CD4-positive, alpha-beta T cell (primary cell): Measurements from ENCODE around the gene HLCS. TPM values are rescaled to one million over a fixed set of nuclear protein-coding genes. Genes with fewer than 3 reads are reported as not detected.

Source experiments
- ATAC-seq: fragments of 200-7000 bp; cut with Tn5 transposase; one replicate; pipeline ENCODE4 v1.10.0; 2022; ENCODE audit warnings: mild to moderate bottlenecking; ENCODE audit not compliant: poor library complexity
- CTCF ChIA-PET: fragments of 350-600 bp; sonication (Branson Sonifier 250); formaldehyde crosslinking; loops from one replicate; lab custom pipeline; 2021; ENCODE audit warnings: antibody characterized with exemption, inconsistent platforms; lab: Charles Lee
- POLR2A ChIA-PET: fragments of 350-600 bp; sonication (Branson Sonifier 250); formaldehyde crosslinking; loops from one replicate; lab custom pipeline; 2021; ENCODE audit warnings: antibody characterized with exemption, inconsistent platforms; lab: Charles Lee
- DNase-seq, 14 experiments: peaks; one replicate each; pipeline ENCODE4 v3.0.0-alpha.2; 2013 to 2020; ENCODE audit warnings: mixed read lengths in 2 of 14
- H3K27ac ChIP-seq, 2 donors: one replicate each; pipeline versions ENCODE4 v1.5.1 to v1.7.0; 2013; ENCODE audit warnings: low read length in 2 of 2, low read depth in 1 of 2, mild to moderate bottlenecking in 1 of 2
- H3K27me3 ChIP-seq, 2 experiments: 1 replicate in 1 of 2; 2 replicates in 1 of 2; pipeline versions ENCODE4 v1.6.1 to v1.7.0; 2013; ENCODE audit warnings: low read length in 2 of 2, control low read depth in 1 of 2, mild to moderate bottlenecking in 1 of 2, moderate library complexity in 1 of 2; ENCODE audit not compliant: insufficient read depth in 2 of 2, control insufficient read depth in 1 of 2
- H3K36me3 ChIP-seq: one replicate; pipeline ENCODE4 v1.6.1; 2013; ENCODE audit warnings: low read length, control low read depth; ENCODE audit not compliant: insufficient read depth
- H3K4me1 ChIP-seq: one replicate; pipeline ENCODE4 v1.6.1; 2013; ENCODE audit warnings: low read length, control low read depth; ENCODE audit not compliant: insufficient read depth
- H3K4me3 ChIP-seq: one replicate; pipeline ENCODE4 v1.5.1; 2013; ENCODE audit warnings: mild to moderate bottlenecking, low read length, moderate library complexity
- H3K9me3 ChIP-seq, 2 experiments: 1 replicate in 1 of 2; 2 replicates in 1 of 2; pipeline versions ENCODE4 v1.6.1 to v1.7.0; 2013; ENCODE audit warnings: low read length in 2 of 2, mild to moderate bottlenecking in 2 of 2, control low read depth in 1 of 2, moderate library complexity in 1 of 2; ENCODE audit not compliant: control insufficient read depth in 1 of 2, insufficient read depth in 1 of 2
- H3K27ac Mint-ChIP-seq: one replicate; pipeline ENCODE4 v1.8.0; 2020; ENCODE audit warnings: mixed read lengths
- H3K27me3 Mint-ChIP-seq: one replicate; pipeline ENCODE4 v1.8.0; 2021; ENCODE audit warnings: mixed read lengths
- H3K36me3 Mint-ChIP-seq: one replicate; pipeline ENCODE4 v1.8.0; 2021; ENCODE audit warnings: low read depth, mixed read lengths
- H3K4me1 Mint-ChIP-seq: one replicate; pipeline ENCODE4 v1.8.0; 2021; ENCODE audit warnings: low read depth, mixed read lengths
- H3K4me3 Mint-ChIP-seq: one replicate; pipeline ENCODE4 v1.8.0; 2020; ENCODE audit warnings: mild to moderate bottlenecking, mixed read lengths
- H3K9me3 Mint-ChIP-seq: one replicate; pipeline ENCODE4 v1.8.0; 2020; ENCODE audit warnings: mixed read lengths
- intact Hi-C, 2 experiments: fragments of 100-400 bp; cut with DNase I in 1 of 2; cut with micrococcal nuclease in 1 of 2; formaldehyde crosslinking; loops; one replicate each; pipeline versions ENCODE4 v1.15.1 to v1.9.0; 2023 to 2025; cut with DNase I, micrococcal nuclease
- total RNA-seq, 174 experiments: library from RNA in 2 of 174; stranded (reverse) in 2 of 174; gene quantifications; one replicate each; pipeline ENCODE4 v1.2.3 and lab custom pipeline; 2021 to 2026
- TF ChIP-seq, protein P1 (sequence below): fragments of 200-600 bp; IDR thresholded peaks from one replicate; pipeline ENCODE4 v1.8.0; 2022; ENCODE audit warnings: antibody characterized with exemption, mild to moderate bottlenecking

The HLCS gene
- total RNA-seq, 2 experiments from 2014 or later, result 8.1 to 10.0 TPM

DNA sequence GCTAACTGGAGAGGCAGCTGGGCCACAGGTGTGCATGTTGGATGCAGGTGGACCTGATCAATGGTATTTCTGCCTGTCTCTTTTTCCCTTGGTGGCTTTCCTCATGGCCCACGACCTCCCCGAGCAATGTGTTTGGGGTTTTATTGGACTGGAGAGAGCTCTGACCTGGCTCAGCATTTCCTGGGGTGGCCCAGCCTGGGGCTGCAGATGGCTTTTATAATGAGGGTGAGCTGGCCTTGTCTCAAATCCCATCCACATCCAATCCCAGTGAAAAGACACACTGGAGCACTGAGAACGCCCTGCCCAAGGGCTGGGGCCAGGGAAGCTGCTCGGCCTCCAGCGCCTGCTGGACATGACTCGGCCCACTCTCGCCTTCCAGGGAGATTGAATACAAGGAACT lies 223.5 kb downstream of the HLCS start:
- peaks cover 5% of the 10 kb centered on the region for H3K4me1 ChIP-seq
- POLR2A ChIA-PET, result no interaction called here
- no peak overlapping the region for H3K4me3 ChIP-seq
- intact Hi-C loops, result no loop called here
- ATAC-seq, result no peak
- Mint-ChIP-seq H3K9me3 (no peaks in the 10 kb centered on the region), H3K4me3 (no peak overlapping the region), H3K4me1 (peaks cover 9% of the 10 kb centered on the region), H3K27ac (no peak overlapping the region), H3K36me3 (no peaks in the 10 kb centered on the region), H3K27me3 (peaks cover 56% of the 10 kb centered on the region)
- peaks cover 0 to 9% of the 10 kb centered on the region in 2 experiments for H3K9me3 ChIP-seq
- H3K27ac ChIP-seq, result no peak overlapping the region
- H3K36me3 ChIP-seq, result no peaks in the 10 kb centered on the region
- TF ChIP-seq, protein P1, sequence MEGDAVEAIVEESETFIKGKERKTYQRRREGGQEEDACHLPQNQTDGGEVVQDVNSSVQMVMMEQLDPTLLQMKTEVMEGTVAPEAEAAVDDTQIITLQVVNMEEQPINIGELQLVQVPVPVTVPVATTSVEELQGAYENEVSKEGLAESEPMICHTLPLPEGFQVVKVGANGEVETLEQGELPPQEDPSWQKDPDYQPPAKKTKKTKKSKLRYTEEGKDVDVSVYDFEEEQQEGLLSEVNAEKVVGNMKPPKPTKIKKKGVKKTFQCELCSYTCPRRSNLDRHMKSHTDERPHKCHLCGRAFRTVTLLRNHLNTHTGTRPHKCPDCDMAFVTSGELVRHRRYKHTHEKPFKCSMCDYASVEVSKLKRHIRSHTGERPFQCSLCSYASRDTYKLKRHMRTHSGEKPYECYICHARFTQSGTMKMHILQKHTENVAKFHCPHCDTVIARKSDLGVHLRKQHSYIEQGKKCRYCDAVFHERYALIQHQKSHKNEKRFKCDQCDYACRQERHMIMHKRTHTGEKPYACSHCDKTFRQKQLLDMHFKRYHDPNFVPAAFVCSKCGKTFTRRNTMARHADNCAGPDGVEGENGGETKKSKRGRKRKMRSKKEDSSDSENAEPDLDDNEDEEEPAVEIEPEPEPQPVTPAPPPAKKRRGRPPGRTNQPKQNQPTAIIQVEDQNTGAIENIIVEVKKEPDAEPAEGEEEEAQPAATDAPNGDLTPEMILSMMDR, result no peak
- peaks cover 27 to 29% of the 10 kb centered on the region in 2 experiments for H3K27me3 ChIP-seq
- no peak for DNase-seq
- CTCF ChIA-PET, result no interaction called here

DNA sequence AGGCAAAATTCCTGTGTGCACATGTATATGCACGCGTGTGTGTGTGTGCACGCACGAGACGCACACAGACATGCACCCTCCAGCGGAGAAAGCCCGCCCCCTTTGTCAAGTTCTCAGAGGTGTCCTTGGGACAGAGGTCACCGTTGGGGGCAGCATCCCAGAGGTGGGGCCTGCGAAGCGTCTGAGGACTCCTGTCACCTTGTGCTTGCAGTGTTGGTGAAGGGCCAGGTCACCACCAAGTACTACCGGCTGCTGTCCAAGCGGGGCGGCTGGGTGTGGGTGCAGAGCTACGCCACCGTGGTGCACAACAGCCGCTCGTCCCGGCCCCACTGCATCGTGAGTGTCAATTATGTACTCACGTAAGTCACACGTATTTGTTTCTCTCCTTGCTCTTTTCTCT lies 225.0 kb downstream of the HLCS start:
- no peaks in the 10 kb centered on the region for H3K36me3 Mint-ChIP-seq
- ATAC-seq, result no peak
- CTCF ChIA-PET, result no interaction called here

DNA sequence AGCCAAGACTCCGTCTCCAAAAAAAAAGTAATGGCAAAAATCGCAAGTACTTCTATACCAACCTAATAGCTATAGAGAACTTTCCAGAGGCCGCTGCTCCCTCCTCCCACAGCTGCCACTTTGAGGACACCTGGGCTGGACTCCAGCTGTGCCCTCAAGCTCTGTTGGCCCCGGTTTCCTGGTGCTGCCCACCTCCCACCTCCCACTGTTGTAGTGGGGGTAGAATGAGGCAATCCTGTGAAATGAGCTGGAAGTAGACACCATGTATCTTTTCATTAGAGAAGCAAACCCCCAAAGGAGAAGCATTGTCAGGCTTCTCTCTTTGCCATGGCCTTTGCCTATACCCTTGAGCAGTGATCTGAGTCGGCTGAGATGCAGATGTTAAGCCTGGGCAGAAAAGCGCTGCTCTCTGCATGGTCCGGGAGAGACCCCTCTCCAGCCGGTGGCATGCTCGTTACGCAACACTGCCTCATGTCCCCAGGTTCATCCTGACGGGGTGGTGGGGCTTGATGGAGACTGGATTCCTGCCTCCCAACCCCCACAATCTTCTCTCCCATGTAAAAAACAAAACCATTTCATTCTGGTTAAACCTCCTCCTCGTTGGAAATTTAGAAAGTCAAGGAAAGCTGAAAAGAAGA lies 227.9 kb downstream of the HLCS start:
- H3K4me3 Mint-ChIP-seq, result no peak overlapping the region
- intact Hi-C loops, result no loop called here
- Histone ChIP-seq H3K4me3 (no peak overlapping the region), H3K9me3 (peaks cover 0 to 20% of the 10 kb centered on the region in 2 experiments), H3K27me3 (peaks cover 0 to 16% of the 10 kb centered on the region in 2 experiments), H3K27ac (no peak overlapping the region), H3K36me3 (no peaks in the 10 kb centered on the region), H3K4me1 (no peaks in the 10 kb centered on the region)
- ChIA-PET POLR2A (no interaction called here), CTCF (no interaction called here)
- H3K9me3 Mint-ChIP-seq, result peaks cover 3% of the 10 kb centered on the region
- TF ChIP-seq, protein P1, result no peak
- no peaks in the 10 kb centered on the region for H3K4me1 Mint-ChIP-seq
- ATAC-seq (no peak), DNase-seq (no peak)
- peaks cover 35% of the 10 kb centered on the region for H3K27me3 Mint-ChIP-seq
- no peak overlapping the region for H3K27ac Mint-ChIP-seq
- no peaks in the 10 kb centered on the region for H3K36me3 Mint-ChIP-seq

More for the DNA sequence above, 225.0 kb downstream of the HLCS start:
- peaks cover 0 to 9% of the 10 kb centered on the region in 2 experiments for H3K9me3 ChIP-seq
- no peak for DNase-seq
- POLR2A ChIA-PET, result no interaction called here
- H3K4me3 ChIP-seq, result no peak overlapping the region
- TF ChIP-seq, protein P1, result no peak
- Mint-ChIP-seq H3K4me1 (peaks cover 2% of the 10 kb centered on the region), H3K9me3 (no peaks in the 10 kb centered on the region), H3K4me3 (no peak overlapping the region), H3K27me3 (peaks cover 55% of the 10 kb centered on the region), H3K27ac (no peak overlapping the region)
- H3K4me1 ChIP-seq, result no peaks in the 10 kb centered on the region
- no peaks in the 10 kb centered on the region for H3K36me3 ChIP-seq
- no peak overlapping the region for H3K27ac ChIP-seq
- H3K27me3 ChIP-seq, result peaks cover 19 to 27% of the 10 kb centered on the region in 2 experiments
- intact Hi-C loops, result no loop called here
